Stimulated activated effector memory CD8-positive, alpha-beta T cell treated with anti-CD3 and anti-CD28 coated beads, Interleukin-12 subunit alpha, Interleukin-12 subunit beta, amount 100 ng/mL, for 72 hours (primary cell): ENCODE measurements around the gene RYR3.

Experiments
- ATAC-seq: fragments of 150-1000 bp; cut with Tn5 transposase; 2 replicates; pipeline ENCODE4 v1.10.0; 2021
- DNase-seq, 2 donors: peaks; one replicate each; pipeline ENCODE4 v3.0.0; 2021 to 2022; ENCODE audit warnings: low spot score in 2 of 2
- H3K27ac Mint-ChIP-seq: one replicate; pipeline ENCODE4 v1.8.0; 2022; ENCODE audit warnings: mild to moderate bottlenecking, mixed read lengths
- H3K36me3 Mint-ChIP-seq: one replicate; pipeline ENCODE4 v1.8.0; 2022; ENCODE audit warnings: mild to moderate bottlenecking, mixed read lengths
- H3K4me1 Mint-ChIP-seq: one replicate; pipeline ENCODE4 v1.8.0; 2022; ENCODE audit warnings: mixed read lengths
- H3K4me3 Mint-ChIP-seq: one replicate; pipeline ENCODE4 v1.8.0; 2022; ENCODE audit warnings: mild to moderate bottlenecking, mixed read lengths
- H3K9me3 Mint-ChIP-seq: one replicate; pipeline ENCODE4 v1.8.0; 2022; ENCODE audit warnings: mixed read lengths

Gene RYR3

DNA sequence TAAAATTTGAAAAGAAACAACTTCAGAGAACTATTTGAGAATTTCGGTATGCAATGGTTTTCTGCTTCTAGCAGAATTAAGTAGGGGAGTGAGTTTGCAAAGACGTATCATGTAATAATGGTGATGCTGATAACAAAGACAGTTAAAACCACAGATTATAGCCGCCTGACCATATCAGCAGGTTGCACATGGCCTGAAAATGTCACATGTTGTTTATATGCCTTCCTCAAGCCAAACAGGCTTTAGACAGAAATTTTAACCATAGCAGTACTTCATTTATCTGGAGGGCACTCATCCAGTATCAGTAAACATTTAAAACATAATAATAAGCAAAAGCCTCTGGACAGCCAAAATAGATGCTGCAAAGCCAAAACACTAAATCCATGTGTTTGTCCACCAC lies 131.7 kb downstream of the RYR3 start:
- no peak for ATAC-seq
- no peaks in the 10 kb centered on the region for H3K36me3 Mint-ChIP-seq
- H3K9me3 Mint-ChIP-seq: peaks cover 3% of the 10 kb centered on the region
- H3K27ac Mint-ChIP-seq: no peak overlapping the region
- no peak overlapping the region for H3K4me3 Mint-ChIP-seq
- no peak for DNase-seq
- H3K4me1 Mint-ChIP-seq: no peaks in the 10 kb centered on the region

GRCh38 chr15:33443708-33444107 lies 132.9 kb downstream of the RYR3 start:
- H3K36me3 Mint-ChIP-seq: no peaks in the 10 kb centered on the region
- ATAC-seq: no peak
- H3K27ac Mint-ChIP-seq: no peak overlapping the region
- H3K4me1 Mint-ChIP-seq: no peaks in the 10 kb centered on the region
- DNase-seq: no peak
- H3K4me3 Mint-ChIP-seq: no peak overlapping the region
- peaks cover 5% of the 10 kb centered on the region for H3K9me3 Mint-ChIP-seq

- no peaks in the 10 kb centered on the region for H3K36me3 Mint-ChIP-seq
- no peak overlapping the region for H3K4me3 Mint-ChIP-seq
- ATAC-seq: no peak
- H3K4me1 Mint-ChIP-seq: no peaks in the 10 kb centered on the region
- H3K27ac Mint-ChIP-seq: no peak overlapping the region
- DNase-seq: no peak
- H3K9me3 Mint-ChIP-seq: peaks cover 5% of the 10 kb centered on the region
These were observed 135.2 kb downstream of the RYR3 start for GRCh38 chr15:33445984-33446383.

- ATAC-seq (no peak), DNase-seq (no peak)
- Mint-ChIP-seq H3K36me3 (no peaks in the 10 kb centered on the region), H3K4me1 (no peaks in the 10 kb centered on the region), H3K9me3 (peaks cover 5% of the 10 kb centered on the region), H3K27ac (no peak overlapping the region), H3K4me3 (no peak overlapping the region)
These were observed 137.4 kb downstream of the RYR3 start for GRCh38 chr15:33448151-33448550.

GRCh38 chr15:33448961-33449606 lies 138.3 kb downstream of the RYR3 start:
- ATAC-seq: no peak
- H3K27ac Mint-ChIP-seq: no peak overlapping the region

DNA sequence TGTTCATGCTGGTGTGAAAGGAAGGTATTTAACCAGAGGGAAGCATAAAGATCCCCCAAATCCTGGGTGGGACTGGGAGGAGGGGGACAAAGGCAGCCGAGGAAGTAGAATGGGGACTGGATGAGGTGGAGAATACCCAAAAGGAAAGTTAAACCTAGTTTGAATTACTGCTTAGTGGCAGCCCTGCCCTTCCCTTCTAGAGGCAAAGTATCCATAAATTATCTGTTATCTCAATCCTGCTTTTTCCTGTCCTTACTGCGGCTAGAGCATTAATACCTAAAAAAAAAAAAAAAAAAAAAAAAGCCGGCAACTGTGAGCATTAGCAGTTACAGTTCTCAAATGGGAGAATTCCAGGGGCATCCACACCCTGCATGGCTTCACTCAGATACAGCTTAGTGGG lies 139.0 kb downstream of the RYR3 start:
- H3K36me3 Mint-ChIP-seq: no peaks in the 10 kb centered on the region
- H3K4me3 Mint-ChIP-seq: no peak overlapping the region
- ATAC-seq: no peak
- H3K27ac Mint-ChIP-seq: no peak overlapping the region
- DNase-seq: no peak
- H3K4me1 Mint-ChIP-seq: no peaks in the 10 kb centered on the region
- H3K9me3 Mint-ChIP-seq: peaks cover 5% of the 10 kb centered on the region

More at GRCh38 chr15:33448961-33449606, 138.3 kb downstream of the RYR3 start:
- H3K36me3 Mint-ChIP-seq: no peaks in the 10 kb centered on the region
- H3K4me3 Mint-ChIP-seq: no peak overlapping the region
- H3K9me3 Mint-ChIP-seq: peaks cover 5% of the 10 kb centered on the region
- H3K4me1 Mint-ChIP-seq: no peaks in the 10 kb centered on the region
- no peak for DNase-seq

GRCh38 chr15:33451385-33451784 lies 140.6 kb downstream of the RYR3 start:
- ATAC-seq: no peak
- peaks cover 5% of the 10 kb centered on the region for H3K9me3 Mint-ChIP-seq
- H3K27ac Mint-ChIP-seq: no peak overlapping the region
- no peaks in the 10 kb centered on the region for H3K4me1 Mint-ChIP-seq
- no peak overlapping the region for H3K4me3 Mint-ChIP-seq
- DNase-seq: no peak
- no peaks in the 10 kb centered on the region for H3K36me3 Mint-ChIP-seq

DNA sequence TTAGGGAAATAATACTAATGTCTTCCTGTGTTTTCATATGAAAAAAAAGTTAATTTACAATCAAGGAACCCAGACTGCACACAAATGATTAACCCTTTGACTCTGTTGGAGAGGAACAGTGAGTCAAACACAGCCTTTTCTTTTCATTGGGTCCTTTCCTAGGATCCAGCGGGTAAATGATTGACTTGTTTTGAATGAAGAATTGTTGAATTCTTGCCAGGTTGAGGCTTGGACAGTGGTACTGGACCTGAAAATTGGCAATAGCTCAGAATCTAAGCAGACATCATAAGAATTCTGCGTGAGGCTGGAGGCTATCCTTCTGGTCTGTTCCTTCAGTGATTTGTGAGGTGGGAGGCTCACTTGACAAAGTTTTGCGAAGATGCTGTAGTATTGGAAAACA lies 143.0 kb downstream of the RYR3 start:
- Mint-ChIP-seq H3K36me3 (no peaks in the 10 kb centered on the region), H3K4me3 (no peak overlapping the region), H3K9me3 (no peaks in the 10 kb centered on the region), H3K27ac (no peak overlapping the region), H3K4me1 (no peaks in the 10 kb centered on the region)
- no peak for DNase-seq
- ATAC-seq: no peak

DNA sequence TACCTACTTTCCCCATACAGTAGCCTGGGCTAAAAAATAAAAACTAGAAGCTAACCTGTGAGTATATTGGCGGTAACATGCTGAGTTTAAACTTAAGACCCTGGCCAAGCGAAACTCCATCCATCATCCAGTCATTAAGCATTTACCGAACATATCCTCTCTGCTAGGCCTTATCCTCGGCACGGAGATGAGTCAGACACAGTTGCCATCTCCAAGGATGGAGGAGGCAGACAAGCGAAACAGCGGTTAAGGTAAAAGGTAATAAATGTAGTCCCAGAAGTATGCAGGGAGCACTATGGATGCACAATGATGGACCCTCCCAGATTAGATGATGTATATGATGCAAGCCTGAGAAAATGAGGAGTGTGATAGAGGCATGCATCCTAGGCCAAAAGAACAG lies 143.6 kb downstream of the RYR3 start:
- Mint-ChIP-seq H3K4me1 (no peaks in the 10 kb centered on the region), H3K4me3 (no peak overlapping the region), H3K9me3 (no peaks in the 10 kb centered on the region), H3K36me3 (no peaks in the 10 kb centered on the region), H3K27ac (no peak overlapping the region)
- DNase-seq (no peak), ATAC-seq (no peak)

DNA sequence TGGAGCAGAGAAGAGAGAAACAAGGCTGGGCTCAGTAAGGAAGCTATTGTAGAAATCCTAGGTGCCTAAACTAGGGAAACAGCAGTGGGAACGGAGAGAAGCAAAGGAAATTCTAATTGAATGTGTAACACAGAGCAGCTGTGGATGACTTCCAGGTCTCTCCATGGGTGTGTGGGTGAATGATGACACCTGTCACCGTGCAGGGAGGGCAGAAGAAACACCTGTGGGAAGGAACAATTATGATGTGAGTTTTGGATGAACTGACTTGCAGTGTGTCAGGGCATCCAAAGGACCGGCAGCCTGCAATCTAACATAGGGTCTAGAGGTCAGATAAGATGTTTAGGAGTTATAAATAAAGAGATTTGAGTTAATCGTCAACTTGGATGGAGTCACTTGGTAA lies 144.2 kb downstream of the RYR3 start:
- DNase-seq (no peak), ATAC-seq (no peak)
- Mint-ChIP-seq H3K36me3 (no peaks in the 10 kb centered on the region), H3K4me1 (no peaks in the 10 kb centered on the region), H3K9me3 (no peaks in the 10 kb centered on the region), H3K4me3 (no peak overlapping the region), H3K27ac (no peak overlapping the region)

- ATAC-seq: no peak
- Mint-ChIP-seq H3K9me3 (no peaks in the 10 kb centered on the region), H3K4me3 (no peak overlapping the region), H3K27ac (no peak overlapping the region), H3K4me1 (no peaks in the 10 kb centered on the region), H3K36me3 (no peaks in the 10 kb centered on the region)
- DNase-seq: no peak
These were observed 147.7 kb downstream of the RYR3 start for GRCh38 chr15:33458421-33458820.

DNA sequence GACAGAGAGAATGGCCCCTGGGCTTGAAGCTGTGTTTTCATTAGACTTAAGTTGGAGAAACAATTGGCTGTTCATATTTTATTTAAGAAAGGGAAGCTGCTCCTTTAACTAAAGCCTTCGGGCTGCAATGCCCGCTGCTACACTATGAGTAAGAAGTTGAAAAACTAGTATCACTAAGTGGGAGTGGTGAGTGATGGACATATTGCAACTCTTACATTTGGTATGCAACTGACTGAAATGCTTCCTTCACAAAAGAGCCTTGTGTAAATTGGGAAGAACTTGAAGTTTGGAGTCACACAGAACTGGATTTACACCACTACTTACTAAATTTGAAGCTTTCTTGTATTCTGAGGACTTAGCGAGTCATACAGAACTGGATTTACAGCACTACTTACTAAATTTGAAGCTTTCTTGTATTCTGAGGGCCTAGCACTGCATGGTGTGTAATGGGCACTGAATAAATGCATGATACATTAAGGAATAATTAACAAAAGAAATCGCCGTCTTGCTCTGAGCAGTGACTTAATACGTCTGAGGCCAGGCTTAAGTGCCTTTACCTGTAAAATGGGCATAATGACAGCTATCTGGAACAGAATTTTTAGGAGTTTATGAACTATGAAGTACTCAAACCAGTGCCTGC lies 149.5 kb downstream of the RYR3 start:
- no peak for ATAC-seq
- Mint-ChIP-seq H3K4me1 (no peaks in the 10 kb centered on the region), H3K9me3 (no peaks in the 10 kb centered on the region)

GRCh38 chr15:33461671-33462070 lies 150.9 kb downstream of the RYR3 start:
- DNase-seq (no peak), ATAC-seq (no peak)
- H3K27ac Mint-ChIP-seq: no peak overlapping the region
- H3K9me3 Mint-ChIP-seq: peaks cover 3% of the 10 kb centered on the region
- no peaks in the 10 kb centered on the region for H3K36me3 Mint-ChIP-seq
- H3K4me3 Mint-ChIP-seq: no peak overlapping the region
- H3K4me1 Mint-ChIP-seq: no peaks in the 10 kb centered on the region

More for the DNA sequence above, 149.5 kb downstream of the RYR3 start:
- Mint-ChIP-seq H3K36me3 (no peaks in the 10 kb centered on the region), H3K27ac (no peak overlapping the region), H3K4me3 (no peak overlapping the region)
- no peak for DNase-seq

GRCh38 chr15:33467146-33467815 lies 156.5 kb downstream of the RYR3 start:
- peaks cover 3% of the 10 kb centered on the region for H3K9me3 Mint-ChIP-seq
- no peak for DNase-seq
- ATAC-seq: no peak
- H3K4me1 Mint-ChIP-seq: no peaks in the 10 kb centered on the region
- H3K27ac Mint-ChIP-seq: no peak overlapping the region
- H3K36me3 Mint-ChIP-seq: no peaks in the 10 kb centered on the region
- no peak overlapping the region for H3K4me3 Mint-ChIP-seq

GRCh38 chr15:33467816-33468163 lies 157.0 kb downstream of the RYR3 start:
- DNase-seq (no peak), ATAC-seq (no peak)
- Mint-ChIP-seq H3K36me3 (no peaks in the 10 kb centered on the region), H3K4me3 (no peak overlapping the region), H3K27ac (no peak overlapping the region), H3K9me3 (peaks cover 4% of the 10 kb centered on the region), H3K4me1 (no peaks in the 10 kb centered on the region)

DNA sequence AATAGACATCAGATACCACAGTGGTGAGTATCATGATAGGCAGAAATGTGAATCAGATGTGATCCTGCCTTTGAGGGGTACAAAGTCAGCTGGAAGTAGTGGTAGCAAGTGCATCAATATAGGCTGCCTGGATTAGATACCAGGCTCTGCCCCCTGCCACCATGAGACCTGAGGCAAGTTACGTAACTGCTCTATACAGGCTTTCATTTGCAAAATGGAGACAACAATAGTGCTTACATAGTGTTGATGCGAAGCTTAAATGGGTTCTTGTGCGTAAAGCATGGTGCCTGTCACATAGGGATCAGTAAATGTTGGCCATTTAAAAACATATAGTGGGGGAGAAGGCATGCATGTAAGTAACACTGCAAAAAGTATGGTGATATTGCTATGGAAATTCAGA lies 158.0 kb downstream of the RYR3 start:
- Mint-ChIP-seq H3K9me3 (peaks cover 7% of the 10 kb centered on the region), H3K4me3 (no peak overlapping the region), H3K27ac (no peak overlapping the region), H3K4me1 (no peaks in the 10 kb centered on the region), H3K36me3 (no peaks in the 10 kb centered on the region)
- DNase-seq (no peak), ATAC-seq (no peak)
